HEK293T (cell line): ENCODE measurements around the gene CCDC170.

Experiments
- BHLHE40 ChIP-seq: fragments of 450-650 bp; IDR thresholded peaks from 2 replicates; pipeline ENCODE4 v1.6.1; 2016; ENCODE audit warnings: mild to moderate bottlenecking, moderate library complexity, borderline replicate concordance
- ELF4 ChIP-seq: fragments of 450-650 bp; IDR thresholded peaks from 2 replicates; pipeline ENCODE4 v1.6.1; 2017; ENCODE audit warnings: antibody characterized with exemption
- FOXA1 ChIP-seq: fragments of 450-650 bp; IDR thresholded peaks from 2 replicates; pipeline ENCODE4 v1.6.1; 2016; ENCODE audit warnings: mild to moderate bottlenecking
- PKNOX1 ChIP-seq: fragments of 450-650 bp; IDR thresholded peaks from 2 replicates; pipeline ENCODE4 v1.6.1; 2016
- SP1 ChIP-seq: fragments of 450-650 bp; IDR thresholded peaks from 2 replicates; pipeline ENCODE4 v1.6.1; 2017
- SUZ12 ChIP-seq: fragments of 450-650 bp; IDR thresholded peaks from 2 replicates; pipeline ENCODE4 v1.6.1; 2016; ENCODE audit warnings: mild to moderate bottlenecking
- ZNF384 ChIP-seq: fragments of 450-650 bp; IDR thresholded peaks from 2 replicates; pipeline ENCODE4 v1.6.1; 2016

- TF ChIP-seq SUZ12 (no peak), SP1 (no peak), ZNF384 (no peak), PKNOX1 (no peak), ELF4 (no peak), FOXA1 (no peak), BHLHE40 (no peak)
Measured at GRCh38 chr6:151448623-151449022, 45.2 kb upstream of the CCDC170 start.
